Measurements from ENCODE around the gene AKR1B1.
"Not testable (repeated sequence)": the region's sequence is repeated elsewhere in the genome, so short reads cannot be mapped to it uniquely, and the experiment has no call there.

AKR1B1 gene

DNA sequence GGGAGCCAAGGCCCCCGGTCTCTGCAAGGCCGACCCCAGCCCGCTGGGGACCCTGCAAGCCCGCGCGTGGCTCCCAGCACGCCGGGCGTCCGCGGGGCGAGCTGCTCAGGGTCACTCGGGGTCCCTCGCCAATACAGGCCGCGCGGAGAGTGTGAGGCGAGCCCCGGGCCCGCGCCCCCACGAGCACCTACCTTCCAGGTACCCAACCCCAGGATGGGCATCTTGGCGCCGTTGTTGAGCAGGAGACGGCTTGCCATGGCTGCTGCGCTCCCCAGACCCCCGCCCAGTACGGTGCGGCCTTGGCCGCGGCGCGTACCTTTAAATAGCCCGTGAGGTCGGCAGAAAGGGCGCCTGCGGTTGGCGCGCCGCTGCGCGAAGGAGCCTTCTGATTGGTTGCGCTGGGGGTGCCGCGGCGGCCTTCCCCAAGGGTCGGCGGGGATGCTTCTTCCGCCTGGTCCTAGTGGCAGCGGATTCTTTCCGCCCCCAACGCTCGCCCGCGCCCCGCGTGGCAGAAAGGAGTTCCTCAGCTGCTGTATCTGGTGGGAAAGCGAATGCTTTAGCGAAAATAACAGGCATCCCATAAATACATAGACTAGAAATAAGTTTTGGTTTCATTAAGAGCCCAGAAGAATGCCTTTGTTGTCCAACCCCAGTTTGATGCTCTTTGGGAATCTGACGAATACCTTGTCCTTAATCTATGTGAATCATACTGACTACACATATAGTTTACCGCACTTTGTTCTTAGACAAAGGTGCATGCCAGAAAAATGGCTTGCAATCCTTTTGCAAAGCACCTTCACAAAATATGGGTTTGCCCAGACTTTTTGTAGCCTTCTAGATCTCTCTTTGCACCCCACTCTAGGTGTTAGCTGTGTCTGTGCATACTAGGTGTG, at the start of gene AKR1B1:
Gene AKR1B1 (minus strand): TSS at position 295 of the 893 bp plus-strand sequence. CDS start 38 bp downstream, at position 257.
- peak; percentile 86 for DNase-seq (ENCODE audit: low spot score)
- peak; percentile 81 for FAIRE-seq

DNA sequence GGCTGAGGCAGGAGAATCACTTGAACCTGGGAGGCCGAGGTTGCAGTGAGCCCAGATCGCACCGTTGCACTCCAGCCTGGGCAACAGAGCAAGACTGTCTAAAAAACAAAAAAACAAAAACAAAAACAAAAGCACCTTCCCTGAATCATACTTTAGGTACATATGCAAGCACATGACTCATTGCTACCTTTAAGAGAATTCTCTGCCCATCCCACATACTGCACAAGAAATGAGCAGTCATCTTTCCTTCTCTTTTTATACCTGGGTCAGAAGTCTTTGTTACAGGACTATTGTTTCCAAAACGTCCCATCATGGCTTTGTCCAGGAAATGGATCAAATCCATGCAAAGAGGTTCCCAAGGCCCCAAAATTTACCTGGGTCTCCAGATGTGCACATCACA, 47.0 kb upstream of the AKR1B1 start:
- DNase-seq (ENCODE audit: low spot score) (no peak), FAIRE-seq (no peak)

DNA sequence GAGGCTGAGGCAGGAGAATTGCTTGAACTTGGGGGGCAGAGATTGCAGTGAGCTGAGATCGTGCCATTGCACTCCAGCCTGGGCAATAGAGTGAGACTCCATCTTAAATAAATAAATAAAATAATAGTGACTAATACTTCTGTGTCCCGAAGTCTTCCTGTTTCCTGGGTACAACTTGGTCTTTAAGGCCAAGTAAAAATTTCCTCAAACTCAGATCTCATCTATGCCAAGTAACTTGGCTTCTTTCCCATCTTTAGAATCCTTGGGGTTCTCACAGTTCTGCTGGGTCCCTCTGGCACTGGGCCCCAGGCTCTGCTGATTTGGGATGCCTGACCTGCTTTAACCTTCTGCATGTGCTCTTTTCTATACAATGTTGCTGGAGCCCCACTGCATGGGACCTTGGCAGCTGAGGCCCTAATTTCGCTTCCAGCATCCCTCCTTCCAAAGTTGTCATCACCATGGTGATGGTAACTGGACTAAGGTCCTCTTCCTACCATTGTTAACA, 45.8 kb upstream of the AKR1B1 start:
- FAIRE-seq (no peak), DNase-seq (ENCODE audit: low spot score) (no peak)

DNA sequence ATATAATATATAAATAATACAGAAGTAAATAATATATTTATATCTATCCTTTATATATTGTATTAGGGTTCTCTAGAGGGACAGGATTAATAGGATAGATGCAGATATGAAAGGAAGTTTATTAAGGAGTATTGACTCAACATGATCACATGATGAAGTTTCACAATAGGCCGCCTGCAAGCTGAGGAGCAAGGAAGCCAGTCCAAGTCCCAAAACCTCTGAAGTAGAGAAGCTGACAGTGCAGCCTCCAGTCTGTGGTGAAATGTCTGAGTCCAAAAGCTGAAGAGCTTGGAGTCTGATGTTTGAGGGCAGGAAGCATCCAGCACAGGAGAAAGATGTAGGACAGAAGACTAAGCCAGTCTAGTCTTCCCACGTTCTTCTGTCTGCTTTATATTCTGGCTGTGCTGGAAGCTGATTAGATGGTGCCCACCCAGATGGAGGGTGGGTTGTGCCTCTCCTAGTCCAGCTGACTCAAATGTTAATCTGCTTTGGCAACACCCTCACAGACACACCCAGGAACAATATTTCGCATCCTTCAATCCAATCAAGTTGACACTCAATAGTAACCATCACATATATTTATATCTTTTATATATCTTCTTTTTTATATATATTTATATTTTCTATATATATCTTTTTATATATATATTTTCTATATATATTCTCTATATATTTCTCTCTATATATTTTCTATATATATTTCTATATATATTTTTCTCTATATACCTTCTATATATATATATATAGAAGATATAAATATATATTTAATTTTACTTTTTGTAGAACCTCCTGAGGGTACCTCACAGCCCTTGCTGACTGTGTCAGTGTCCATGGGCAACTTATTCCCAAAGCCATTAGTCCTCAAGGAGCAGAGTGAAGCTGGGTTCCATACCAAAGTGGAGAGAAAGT, 43.8 kb upstream of the AKR1B1 start:
- FAIRE-seq (peak; percentile 82), DNase-seq (ENCODE audit: low spot score) (no peak)

DNA sequence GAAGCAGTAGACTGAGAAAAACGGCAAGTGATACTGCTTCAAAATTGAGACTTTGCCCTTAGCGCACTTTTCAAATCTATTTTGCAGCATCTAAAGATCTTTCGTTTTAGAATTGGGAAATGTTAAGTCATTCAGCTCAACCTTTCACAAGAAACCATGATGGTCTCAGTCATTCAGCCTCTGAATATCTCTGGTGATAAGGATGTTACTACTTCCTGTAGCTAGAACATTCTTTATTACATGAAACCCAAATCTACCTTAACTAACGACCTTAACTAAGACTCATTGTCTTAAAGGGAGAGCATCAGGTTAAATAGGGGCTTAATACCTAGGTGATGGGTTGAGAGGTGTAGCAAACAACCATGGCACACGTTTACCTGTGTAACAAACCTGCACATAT, 42.1 kb upstream of the AKR1B1 start:
- DNase-seq (ENCODE audit: low spot score) = no peak
- FAIRE-seq = no peak

DNA sequence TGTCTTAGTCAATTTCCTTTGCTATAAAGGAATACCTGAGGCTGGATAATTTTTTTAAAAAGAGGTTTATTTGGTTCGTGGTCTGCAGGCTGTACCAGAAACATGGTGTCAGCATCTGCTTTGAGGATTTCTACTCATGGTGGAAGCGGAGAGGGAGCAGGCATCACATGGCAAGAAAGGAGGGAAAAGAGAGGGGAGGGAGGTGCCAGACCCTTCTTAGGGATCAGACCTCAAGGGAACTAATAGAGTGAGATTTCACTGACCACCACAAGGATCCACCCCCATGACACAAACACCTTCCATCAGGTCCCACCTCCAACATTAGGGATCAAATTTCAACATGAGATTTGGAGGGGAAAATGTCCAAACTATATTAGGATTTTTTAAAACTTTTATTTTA, 41.5 kb upstream of the AKR1B1 start:
- DNase-seq (ENCODE audit: low spot score) (no peak), FAIRE-seq (no peak)

DNA sequence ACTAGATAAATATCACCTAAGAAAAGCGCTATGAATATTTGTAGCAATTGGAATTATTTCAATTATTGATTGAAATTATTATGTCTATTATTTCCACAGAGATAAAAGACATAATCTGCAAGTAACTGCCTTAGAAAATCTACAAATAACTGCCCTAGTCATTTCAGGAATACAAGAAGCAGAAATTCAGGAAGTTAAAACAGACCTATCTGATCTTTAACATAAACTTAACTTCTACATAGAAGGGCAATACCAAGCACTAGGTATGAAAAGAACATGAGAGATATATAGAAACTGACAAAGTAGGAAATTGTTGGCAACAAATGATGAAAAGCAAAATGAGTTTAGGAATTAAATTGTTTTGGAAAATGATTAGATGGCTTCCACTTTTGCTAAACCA, 36.6 kb upstream of the AKR1B1 start:
- no peak for DNase-seq (ENCODE audit: low spot score)
- no peak for FAIRE-seq

DNA sequence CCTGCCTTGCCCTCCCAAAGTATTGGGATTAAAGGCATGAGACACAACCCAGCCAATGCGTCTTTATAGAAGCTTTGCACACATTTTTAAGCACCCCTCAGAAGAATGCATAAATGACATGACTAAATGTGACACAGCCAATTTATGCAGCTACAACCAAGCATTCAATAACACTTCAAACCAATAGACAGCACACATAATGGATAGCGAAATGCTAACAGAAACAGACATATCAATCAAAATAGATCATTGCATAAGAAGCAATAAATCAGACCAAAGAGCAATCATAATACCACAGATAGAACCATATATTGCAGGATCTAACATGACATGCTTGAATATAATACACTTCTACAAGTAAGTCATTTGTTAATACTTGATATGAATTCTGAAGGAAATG, 34.2 kb upstream of the AKR1B1 start:
- FAIRE-seq = no peak
- DNase-seq (ENCODE audit: low spot score) = no peak

DNA sequence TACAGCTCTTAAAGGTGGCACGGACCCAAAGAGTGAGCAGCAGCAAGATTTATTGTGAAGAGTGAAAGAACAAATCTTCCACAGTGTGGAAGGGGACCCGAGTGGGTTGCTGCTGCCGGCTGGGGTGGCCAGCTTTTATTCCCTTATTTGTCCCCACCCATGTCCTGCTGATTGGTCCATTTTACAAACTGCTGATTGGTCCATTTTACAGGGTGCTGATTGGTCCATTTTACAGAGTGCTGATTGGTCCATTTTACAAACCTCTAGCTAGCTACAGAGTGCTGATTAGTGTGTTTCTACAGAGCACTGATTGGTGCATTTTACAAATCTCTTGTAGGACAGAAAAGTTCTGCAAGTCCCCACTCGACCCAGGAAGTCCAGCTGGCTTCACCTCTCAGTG, 28.8 kb upstream of the AKR1B1 start:
- not testable (repeated sequence) for DNase-seq (ENCODE audit: low spot score); FAIRE-seq

DNA sequence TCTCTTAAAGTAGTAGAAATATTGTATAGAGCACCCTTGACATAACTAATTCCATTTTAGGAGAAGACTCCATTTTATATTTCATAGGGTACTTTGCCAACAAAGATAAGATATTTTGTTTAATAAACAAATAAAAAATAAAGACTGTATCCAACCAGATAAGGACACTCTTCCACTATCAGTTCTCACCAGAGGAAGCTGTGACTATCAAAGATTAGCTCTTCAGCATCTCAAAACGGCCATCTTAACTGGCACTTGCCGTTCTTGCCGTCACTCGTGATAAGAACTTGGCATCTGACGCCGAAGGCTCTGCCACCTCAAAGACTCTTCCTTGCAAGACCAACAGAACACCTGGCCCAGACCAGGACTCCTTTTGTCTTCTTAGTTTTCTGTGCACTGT, 26.3 kb upstream of the AKR1B1 start:
- no peak for FAIRE-seq
- no peak for DNase-seq (ENCODE audit: low spot score)

DNA sequence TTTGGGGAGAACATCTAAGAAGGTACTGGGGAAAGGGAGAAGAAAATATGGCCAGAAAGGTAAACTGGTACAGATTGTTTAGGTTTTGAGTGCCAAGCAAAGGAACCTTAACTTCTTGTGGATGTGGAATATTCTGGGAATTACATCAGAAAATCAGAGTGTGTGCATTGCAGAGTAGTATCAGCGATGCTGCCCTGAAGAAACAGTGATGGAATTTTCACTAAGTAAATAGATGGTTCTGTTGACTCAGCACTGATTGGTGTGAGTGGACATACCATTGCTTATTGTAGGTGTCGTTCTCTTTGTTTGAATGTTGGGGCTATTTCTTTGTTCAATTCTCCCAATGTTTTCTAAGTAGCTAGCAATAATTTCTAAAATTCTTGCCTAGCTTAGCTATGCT, 24.4 kb upstream of the AKR1B1 start:
- FAIRE-seq (no peak), DNase-seq (ENCODE audit: low spot score) (peak; percentile 42)

DNA sequence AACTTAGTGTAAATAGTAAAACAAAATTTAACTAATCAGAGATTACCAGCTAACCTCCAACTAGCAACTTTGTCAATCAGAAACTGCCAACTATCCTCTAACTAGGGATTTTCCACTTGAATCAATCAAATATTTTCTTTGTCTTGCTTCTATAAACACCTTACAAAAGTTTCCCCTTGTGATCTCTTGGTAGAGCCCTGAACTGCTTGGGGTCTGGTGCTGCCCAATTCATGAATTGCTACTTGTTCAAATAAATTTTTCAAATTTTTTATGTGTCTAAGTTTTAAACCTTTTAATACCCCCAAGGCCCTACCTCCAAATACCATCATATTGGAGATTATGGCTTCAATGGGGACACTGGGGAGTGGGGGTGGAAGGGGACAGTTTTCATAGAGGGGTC, 24.0 kb upstream of the AKR1B1 start:
- no peak for DNase-seq (ENCODE audit: low spot score)
- FAIRE-seq = no peak

DNA sequence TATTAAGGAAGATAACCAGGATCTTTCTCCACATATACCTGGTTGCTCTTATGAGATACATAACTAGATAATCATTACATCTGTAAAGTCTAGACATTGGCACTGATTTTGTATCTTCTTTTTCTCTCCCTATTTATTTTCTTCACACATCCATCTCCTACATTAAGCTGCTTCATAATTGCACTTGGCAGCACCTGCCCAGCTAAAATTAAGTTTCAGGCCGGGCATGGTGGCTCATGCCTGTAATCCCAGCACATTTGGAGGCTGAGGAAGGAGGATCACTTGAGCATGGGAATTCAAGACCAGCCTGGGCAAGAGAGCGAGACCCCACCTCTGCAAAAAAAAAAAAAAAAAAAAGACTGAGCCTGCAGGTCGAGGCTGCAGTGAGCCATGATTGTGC, 22.3 kb upstream of the AKR1B1 start:
- FAIRE-seq (no peak), DNase-seq (ENCODE audit: low spot score) (no peak)

DNA sequence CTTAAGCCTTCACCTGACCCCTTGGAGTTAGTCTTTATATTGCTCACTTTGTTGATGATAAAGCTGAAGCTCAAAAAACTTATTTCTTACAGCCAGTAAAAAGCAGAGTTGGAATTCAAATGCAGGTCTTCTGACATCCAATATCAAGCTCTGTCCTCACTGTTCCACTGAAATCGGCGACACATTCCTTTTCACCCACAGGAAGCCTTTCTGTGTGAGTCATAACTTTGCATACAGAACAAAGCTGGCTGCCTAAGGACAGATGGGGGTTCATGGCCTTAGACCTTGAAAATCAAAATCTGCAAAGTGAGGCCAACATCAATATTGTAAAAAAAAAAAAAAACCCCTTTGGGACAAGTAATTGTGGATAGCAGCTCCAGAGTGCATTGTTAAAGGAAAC, 21.8 kb upstream of the AKR1B1 start:
- FAIRE-seq (peak; percentile 97), DNase-seq (ENCODE audit: low spot score) (peak; percentile 82)

DNA sequence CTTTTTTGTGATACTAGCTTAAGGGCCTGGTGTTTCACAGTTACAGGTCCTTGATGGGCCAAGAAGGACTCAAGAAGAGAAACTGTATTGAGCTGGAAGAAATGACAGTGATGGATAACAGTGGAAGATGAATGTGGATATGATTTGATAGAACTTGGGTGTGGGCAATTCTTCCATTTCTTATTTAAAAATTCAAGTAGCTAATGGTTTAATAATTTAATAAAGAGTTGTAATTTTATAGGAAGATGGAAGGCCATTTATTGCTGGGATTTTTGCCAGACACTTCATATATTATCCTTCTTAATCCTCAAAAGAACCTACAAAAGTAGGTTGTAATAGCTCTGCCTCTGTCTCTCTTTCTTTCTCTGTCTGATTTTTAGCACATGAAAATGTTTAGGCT, 21.3 kb upstream of the AKR1B1 start:
- FAIRE-seq = no peak

DNA sequence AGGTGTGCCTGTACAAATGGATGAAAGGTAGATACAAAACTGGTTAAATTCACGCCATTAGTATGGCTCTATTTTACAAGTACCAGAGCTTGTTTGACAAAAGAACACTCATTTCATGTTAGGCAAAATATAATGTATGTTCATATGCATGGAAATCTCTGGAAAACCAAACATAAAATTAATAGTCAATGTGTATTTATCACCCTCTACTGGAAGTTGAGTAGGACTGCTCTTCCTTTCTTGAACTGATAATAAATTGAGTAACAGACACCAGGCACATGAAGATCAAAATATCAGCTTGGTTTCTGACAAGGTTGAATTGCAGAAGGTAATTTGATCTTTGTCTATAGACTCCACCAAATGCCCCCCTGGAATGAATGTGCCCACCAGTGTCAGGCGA, 19.8 kb upstream of the AKR1B1 start:
- no peak for DNase-seq (ENCODE audit: low spot score)
- FAIRE-seq = no peak

More for the DNA sequence above, 21.3 kb upstream of the AKR1B1 start:
- no peak for DNase-seq (ENCODE audit: low spot score)

DNA sequence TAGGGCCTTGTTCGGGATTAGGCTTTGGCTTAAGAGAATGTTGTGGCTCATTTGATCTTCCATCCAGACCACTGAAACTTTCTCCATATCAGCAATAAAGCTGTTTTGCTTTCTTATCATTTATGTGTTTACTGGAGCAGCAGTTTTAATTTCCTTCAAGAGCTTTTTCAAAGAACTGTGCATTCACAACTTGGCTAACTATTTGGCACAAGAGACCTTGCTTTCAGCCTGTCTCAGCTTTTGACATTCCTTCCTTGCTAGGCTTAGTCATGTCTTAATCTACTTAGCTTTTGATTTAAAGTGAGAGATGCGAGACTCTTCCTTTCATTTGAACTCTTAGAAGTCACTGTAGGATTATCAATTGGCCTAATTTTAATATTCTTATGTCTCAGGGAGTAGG, 19.1 kb upstream of the AKR1B1 start:
- FAIRE-seq (no peak), DNase-seq (ENCODE audit: low spot score) (no peak)

DNA sequence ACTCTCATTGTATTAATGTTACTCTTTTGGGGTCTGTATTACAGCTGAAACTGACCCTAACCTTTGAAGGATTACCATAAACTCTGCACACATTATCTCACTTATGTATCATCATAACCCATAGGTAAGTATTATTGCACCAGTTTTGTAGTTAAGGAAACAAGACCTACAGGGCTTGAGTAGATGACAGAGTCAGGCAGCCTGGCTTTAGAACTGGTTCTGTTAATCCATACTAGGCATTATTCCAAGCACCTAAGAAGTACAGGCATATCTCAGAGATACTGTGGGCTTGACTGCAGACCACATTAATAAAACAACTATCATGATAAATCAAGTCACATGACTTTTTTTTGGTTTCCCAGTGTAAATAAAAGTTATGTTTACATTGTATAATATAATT, 17.1 kb upstream of the AKR1B1 start:
- DNase-seq (ENCODE audit: low spot score) = no peak

DNA sequence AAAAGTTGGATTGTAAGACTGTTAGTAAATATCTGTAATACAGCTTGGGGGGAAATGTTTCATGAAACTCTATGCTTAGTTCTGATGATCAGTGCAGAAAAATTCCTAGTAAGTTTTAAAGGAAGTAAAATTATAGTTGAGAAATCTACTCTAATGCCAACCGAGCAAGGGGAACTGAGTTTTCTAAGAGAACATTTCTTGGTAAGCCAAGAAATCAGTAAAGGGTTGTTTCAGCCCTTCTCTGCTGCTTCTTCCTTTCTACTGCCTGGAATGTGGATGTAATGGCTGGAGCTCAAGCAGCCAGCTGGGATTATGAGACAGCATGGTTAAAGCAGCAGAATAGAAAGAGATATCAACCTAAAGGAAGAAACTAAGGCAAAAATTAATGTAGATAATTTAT, 15.9 kb upstream of the AKR1B1 start:
- no peak for DNase-seq (ENCODE audit: low spot score)
- FAIRE-seq = no peak

More for the DNA sequence above, 17.1 kb upstream of the AKR1B1 start:
- FAIRE-seq = no peak

DNA sequence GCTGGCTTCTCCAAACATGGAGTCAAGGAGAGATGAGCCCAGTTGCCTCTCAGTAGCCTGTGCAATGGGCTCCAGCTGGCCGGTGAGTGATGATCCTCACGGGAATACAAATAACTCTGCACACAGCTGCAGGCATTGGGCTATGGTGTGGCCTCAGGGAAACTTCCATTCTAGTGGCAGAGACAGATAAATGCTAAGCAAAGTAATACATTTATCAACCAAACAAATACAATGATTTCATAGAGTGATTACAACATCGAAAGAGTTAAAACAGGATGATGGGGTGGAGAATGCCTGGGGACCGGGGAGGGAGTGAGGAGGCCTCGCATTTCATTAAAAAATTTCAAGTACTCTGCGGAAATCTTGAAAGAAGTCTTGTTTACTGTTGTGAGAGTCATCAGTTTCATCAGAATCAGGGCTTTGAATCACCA, 15.0 kb upstream of the AKR1B1 start:
- DNase-seq (ENCODE audit: low spot score) = no peak
- FAIRE-seq = no peak

DNA sequence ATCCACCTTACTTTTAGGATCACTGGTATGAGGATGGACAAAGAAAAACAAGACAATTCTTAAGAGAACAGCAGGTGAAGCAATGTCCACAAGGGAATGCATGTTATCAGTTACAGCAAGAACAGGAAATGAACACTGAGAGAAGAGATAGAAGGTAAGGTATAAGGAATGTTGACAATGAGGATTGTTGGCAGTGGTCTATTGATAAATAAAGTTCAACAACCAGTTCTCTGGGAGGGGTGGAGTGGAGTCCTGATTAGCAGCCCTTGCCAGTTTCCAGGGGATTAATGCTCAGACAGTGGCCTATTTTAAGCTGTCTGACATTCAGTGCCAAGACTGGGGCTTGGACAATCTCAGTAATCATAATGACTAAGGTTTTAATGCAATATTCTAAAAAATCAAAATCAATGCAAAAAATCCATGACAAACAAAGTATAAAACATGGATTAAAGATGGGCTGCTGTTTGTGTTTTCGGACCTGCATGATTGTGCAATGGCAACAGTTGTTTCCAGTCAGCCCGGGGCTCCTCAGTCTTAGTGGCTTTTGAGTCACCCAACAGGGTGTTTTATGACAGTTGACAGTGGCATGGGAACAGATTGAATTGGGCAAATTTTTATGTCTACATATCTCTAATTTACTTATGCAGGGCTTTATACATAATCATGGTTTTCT, 13.8 kb upstream of the AKR1B1 start:
- FAIRE-seq (no peak), DNase-seq (ENCODE audit: low spot score) (no peak)

Measured in RCC 7860 (cell line).